ENCODE data around the gene BTBD18.

DNA sequence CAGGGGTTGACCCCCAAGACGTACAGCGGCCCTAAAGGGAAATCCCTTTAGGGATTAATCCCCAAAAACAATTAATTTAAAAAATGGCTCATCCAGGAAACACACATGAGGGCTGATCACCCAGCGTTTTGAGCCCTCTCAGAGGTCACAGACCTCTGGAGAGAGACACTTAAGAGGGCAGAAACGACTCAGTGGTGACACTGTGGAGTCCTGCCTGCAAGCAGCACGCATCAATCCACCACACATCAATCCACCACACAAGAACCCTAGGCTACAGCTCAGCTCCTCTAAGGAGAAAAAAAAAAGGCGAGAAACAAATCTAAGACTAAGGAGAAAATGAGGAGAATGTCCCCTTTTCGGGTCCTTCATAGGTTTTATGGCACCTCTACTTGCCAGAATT is 22.8 kb downstream of the BTBD18 start:
- TF ChIP-seq YY1 (IDR thresholded peaks at IDR 0.05) (no peak), GABPA (IDR thresholded peaks at IDR 0.05 in 1 of 2, conservative IDR thresholded peaks at IDR 0.05 in 1 of 2) (no peak), FOXA1 (IDR thresholded peaks at IDR 0.05) (no peak), RXRA (IDR thresholded peaks at IDR 0.05) (no peak), EGR1 (IDR thresholded peaks at IDR 0.05; ENCODE audit: low read depth in 2 of 2) (no peak), TAF1 (conservative IDR thresholded peaks at IDR 0.05) (no peak)
- TF ChIP-seq, protein P1, sequence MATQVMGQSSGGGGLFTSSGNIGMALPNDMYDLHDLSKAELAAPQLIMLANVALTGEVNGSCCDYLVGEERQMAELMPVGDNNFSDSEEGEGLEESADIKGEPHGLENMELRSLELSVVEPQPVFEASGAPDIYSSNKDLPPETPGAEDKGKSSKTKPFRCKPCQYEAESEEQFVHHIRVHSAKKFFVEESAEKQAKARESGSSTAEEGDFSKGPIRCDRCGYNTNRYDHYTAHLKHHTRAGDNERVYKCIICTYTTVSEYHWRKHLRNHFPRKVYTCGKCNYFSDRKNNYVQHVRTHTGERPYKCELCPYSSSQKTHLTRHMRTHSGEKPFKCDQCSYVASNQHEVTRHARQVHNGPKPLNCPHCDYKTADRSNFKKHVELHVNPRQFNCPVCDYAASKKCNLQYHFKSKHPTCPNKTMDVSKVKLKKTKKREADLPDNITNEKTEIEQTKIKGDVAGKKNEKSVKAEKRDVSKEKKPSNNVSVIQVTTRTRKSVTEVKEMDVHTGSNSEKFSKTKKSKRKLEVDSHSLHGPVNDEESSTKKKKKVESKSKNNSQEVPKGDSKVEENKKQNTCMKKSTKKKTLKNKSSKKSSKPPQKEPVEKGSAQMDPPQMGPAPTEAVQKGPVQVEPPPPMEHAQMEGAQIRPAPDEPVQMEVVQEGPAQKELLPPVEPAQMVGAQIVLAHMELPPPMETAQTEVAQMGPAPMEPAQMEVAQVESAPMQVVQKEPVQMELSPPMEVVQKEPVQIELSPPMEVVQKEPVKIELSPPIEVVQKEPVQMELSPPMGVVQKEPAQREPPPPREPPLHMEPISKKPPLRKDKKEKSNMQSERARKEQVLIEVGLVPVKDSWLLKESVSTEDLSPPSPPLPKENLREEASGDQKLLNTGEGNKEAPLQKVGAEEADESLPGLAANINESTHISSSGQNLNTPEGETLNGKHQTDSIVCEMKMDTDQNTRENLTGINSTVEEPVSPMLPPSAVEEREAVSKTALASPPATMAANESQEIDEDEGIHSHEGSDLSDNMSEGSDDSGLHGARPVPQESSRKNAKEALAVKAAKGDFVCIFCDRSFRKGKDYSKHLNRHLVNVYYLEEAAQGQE (IDR thresholded peaks at IDR 0.05): no peak
- TF ChIP-seq, protein P2, sequence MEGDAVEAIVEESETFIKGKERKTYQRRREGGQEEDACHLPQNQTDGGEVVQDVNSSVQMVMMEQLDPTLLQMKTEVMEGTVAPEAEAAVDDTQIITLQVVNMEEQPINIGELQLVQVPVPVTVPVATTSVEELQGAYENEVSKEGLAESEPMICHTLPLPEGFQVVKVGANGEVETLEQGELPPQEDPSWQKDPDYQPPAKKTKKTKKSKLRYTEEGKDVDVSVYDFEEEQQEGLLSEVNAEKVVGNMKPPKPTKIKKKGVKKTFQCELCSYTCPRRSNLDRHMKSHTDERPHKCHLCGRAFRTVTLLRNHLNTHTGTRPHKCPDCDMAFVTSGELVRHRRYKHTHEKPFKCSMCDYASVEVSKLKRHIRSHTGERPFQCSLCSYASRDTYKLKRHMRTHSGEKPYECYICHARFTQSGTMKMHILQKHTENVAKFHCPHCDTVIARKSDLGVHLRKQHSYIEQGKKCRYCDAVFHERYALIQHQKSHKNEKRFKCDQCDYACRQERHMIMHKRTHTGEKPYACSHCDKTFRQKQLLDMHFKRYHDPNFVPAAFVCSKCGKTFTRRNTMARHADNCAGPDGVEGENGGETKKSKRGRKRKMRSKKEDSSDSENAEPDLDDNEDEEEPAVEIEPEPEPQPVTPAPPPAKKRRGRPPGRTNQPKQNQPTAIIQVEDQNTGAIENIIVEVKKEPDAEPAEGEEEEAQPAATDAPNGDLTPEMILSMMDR (IDR thresholded peaks at IDR 0.05; ENCODE audit: low read depth, low read length, missing input control): no peak
- TF ChIP-seq, protein P3, sequence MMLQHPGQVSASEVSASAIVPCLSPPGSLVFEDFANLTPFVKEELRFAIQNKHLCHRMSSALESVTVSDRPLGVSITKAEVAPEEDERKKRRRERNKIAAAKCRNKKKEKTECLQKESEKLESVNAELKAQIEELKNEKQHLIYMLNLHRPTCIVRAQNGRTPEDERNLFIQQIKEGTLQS (IDR thresholded peaks at IDR 0.05): no peak
